ENCODE measurements around the gene JPH2.
A peak's percentile ranks its signal among the peaks of the same experiment; 100 is the strongest.
"Not testable (repeated sequence)": the region's sequence is repeated elsewhere in the genome, so short reads cannot be mapped to it uniquely, and the experiment has no call there.

JPH2 gene

GRCh38 chr20:44204832-44205215 lies 17.8 kb upstream of the JPH2 start:
- Mint-ChIP-seq H3K27ac (no peak overlapping the region), H3K4me1 (ENCODE audit: low read depth) (peaks cover 53% of the 10 kb centered on the region), H3K27me3 (no peaks in the 10 kb centered on the region), H3K36me3 (peaks cover 8% of the 10 kb centered on the region), H3K9me3 (ENCODE audit: low read depth) (no peaks in the 10 kb centered on the region), H3K4me3 (no peak overlapping the region)

DNA sequence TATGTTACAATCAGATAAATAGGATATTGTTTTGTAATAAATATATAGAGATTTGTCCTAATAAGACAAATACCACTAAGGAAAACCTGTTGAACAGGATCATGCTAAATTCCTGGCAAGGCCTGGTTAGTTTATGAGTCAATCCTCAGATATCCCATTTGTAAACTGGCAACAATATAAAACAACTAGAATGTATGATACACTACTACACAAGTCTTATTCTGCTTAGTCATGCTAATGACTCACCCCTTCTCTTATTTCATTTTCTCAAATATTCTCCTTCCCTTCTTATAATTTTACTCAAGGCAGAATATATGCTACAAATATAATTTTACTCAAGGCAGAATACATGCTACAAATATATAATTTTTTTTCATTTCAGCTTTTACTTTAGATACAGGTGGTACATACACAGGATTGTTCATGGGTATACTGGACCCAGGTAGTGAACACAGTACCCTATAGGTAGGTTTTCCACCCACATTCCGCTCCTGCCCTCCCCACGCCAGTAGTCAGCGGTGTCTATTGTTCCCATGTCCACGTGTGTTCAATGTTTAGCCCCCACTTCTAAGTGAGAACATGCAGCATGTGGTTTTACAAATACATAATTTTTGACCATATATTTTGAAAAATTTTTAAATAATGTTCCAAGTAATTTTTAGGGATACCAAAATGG lies 17.3 kb upstream of the JPH2 start:
- H3K9me3 Mint-ChIP-seq (ENCODE audit: low read depth) = no peaks in the 10 kb centered on the region
- peak overlapping the region; percentile 38 for H3K27ac Mint-ChIP-seq
- peaks cover 12% of the 10 kb centered on the region for H3K36me3 Mint-ChIP-seq
- H3K4me3 Mint-ChIP-seq = no peak overlapping the region
- peaks cover 52% of the 10 kb centered on the region for H3K4me1 Mint-ChIP-seq (ENCODE audit: low read depth)
- H3K27me3 Mint-ChIP-seq = no peaks in the 10 kb centered on the region

DNA sequence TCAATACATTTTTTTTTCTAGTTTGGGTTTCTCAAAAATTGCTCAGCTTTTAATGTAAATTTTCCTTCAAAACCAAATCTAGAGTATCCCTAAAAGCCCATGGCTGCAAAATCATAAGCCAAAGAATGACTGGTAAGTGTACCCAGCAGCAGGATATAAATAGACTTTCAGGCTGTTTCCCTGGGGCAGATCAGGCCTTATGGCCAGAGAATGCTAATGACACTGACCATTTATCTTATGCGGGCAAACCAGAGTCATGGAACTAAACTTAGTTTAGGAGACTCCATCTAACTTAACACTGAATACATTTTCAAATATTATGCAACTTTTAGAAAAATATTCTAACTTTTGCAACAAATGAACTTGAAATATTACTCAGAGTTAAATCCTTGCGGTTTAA lies 16.2 kb upstream of the JPH2 start:
- H3K4me1 Mint-ChIP-seq (ENCODE audit: low read depth) = peaks cover 46% of the 10 kb centered on the region

DNA sequence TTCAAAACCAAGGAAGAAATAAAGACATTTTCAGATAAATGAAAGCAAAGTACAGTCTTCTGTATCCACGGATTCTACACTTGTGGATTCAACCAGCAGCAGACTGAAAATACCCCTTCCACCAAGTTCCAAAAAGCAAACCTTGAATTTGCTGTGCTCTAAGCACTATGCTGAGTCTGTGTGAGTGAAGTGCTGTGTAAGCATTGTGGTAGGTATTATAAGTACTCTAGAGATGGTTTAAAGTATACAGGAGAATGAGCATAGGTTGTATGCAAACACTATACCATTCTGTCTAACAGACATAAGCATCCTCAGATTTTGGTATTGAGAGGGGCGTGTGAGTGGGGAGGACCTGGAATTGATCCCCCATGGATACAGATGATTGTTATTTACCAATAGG lies 14.0 kb upstream of the JPH2 start:
- H3K27ac Mint-ChIP-seq = peak overlapping the region; percentile 77
- no peak overlapping the region for H3K4me3 Mint-ChIP-seq
- no peaks in the 10 kb centered on the region for H3K27me3 Mint-ChIP-seq
- H3K4me1 Mint-ChIP-seq (ENCODE audit: low read depth) = peaks cover 29% of the 10 kb centered on the region
- peaks cover 19% of the 10 kb centered on the region for H3K36me3 Mint-ChIP-seq
- no peaks in the 10 kb centered on the region for H3K9me3 Mint-ChIP-seq (ENCODE audit: low read depth)

More for the DNA sequence above, 16.2 kb upstream of the JPH2 start:
- Mint-ChIP-seq H3K27ac (no peak overlapping the region), H3K36me3 (peaks cover 15% of the 10 kb centered on the region), H3K9me3 (ENCODE audit: low read depth) (no peaks in the 10 kb centered on the region), H3K27me3 (no peaks in the 10 kb centered on the region), H3K4me3 (no peak overlapping the region)

DNA sequence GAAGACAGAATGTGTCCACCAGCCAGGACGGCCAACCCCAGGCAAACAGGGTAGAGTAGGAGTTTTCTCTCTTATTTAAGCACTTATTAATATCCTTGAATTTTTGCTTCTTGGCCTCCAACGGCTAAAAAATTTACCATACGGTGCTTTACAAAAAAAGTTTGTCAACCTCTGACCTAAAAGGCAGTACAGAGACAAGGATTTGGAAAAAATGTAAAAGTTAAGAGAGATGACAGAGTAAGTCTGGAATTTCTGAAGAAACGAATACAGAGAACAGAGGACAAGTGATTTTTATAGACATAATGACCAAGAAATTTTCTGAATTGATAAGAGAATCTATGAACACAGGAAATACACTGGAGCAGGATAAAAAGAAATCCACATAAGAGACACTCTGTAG lies 13.4 kb upstream of the JPH2 start:
- Mint-ChIP-seq H3K27ac (peak overlapping the region; percentile 77), H3K4me1 (ENCODE audit: low read depth) (peaks cover 29% of the 10 kb centered on the region), H3K9me3 (ENCODE audit: low read depth) (no peaks in the 10 kb centered on the region), H3K27me3 (no peaks in the 10 kb centered on the region), H3K4me3 (no peak overlapping the region), H3K36me3 (peaks cover 18% of the 10 kb centered on the region)

DNA sequence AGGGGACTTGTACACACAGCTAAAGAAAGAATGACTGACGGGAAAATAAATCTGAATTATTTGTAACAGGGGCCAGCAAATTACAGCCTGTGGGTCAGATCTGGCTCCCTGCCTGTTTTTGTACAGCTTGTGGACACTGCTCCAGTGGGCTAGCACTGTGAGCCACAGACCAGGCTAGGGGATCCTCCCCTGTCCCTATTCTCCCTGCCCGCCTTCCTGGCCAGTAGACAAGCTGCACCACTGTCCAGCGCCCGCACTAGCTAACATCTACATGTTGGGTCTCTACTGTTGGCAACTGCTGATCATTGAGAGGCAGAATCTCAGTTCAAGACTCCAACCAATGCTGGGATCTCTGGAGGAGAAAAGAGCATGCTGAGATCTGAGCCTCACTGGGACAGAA lies 12.9 kb upstream of the JPH2 start:
- H3K27ac Mint-ChIP-seq = peak overlapping the region; percentile 77
- no peaks in the 10 kb centered on the region for H3K9me3 Mint-ChIP-seq (ENCODE audit: low read depth)
- peaks cover 18% of the 10 kb centered on the region for H3K36me3 Mint-ChIP-seq
- H3K27me3 Mint-ChIP-seq = no peaks in the 10 kb centered on the region
- peaks cover 29% of the 10 kb centered on the region for H3K4me1 Mint-ChIP-seq (ENCODE audit: low read depth)
- H3K4me3 Mint-ChIP-seq = no peak overlapping the region

DNA sequence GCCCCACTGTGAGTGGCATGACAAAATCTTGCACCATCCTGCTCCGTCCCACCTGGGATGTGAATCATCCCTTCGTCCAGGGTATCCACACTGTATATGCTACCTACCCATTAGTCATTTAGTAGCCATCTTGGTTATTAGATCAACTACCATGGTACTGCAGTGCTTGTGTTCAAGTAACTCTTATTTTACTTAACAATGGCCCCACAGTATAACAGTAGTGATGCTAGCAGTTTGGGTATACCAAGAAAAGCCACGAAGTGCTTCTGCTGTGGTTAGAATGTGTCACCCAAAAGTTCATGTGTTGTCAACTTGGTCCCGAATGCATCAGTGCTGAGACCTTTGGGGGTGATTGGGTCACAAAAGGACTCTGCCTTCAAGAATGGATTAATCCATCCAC lies 11.9 kb upstream of the JPH2 start:
- peaks cover 18% of the 10 kb centered on the region for H3K36me3 Mint-ChIP-seq
- peak overlapping the region; percentile 77 for H3K27ac Mint-ChIP-seq
- no peaks in the 10 kb centered on the region for H3K27me3 Mint-ChIP-seq
- H3K4me3 Mint-ChIP-seq = peak overlapping the region; percentile 36
- peaks cover 23% of the 10 kb centered on the region for H3K4me1 Mint-ChIP-seq (ENCODE audit: low read depth)
- H3K9me3 Mint-ChIP-seq (ENCODE audit: low read depth) = no peaks in the 10 kb centered on the region

DNA sequence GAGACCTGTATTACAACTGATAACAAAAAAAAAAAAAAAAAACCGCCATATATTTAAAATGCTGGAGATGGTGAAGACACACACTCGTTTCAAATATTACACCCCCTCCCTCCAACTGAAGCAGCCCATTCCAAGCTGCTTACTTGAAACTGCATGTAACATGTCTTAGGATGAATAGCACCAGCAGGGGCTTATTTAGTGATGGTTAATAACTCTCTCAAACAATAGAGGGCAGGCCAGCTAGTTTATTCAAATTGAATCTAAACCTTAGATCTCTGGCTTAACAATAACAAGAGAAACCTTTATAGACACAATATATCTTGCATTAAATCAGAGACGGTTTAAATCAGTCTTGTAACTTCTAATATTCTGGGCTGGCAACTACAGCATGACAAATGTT lies 9.3 kb upstream of the JPH2 start:
- Mint-ChIP-seq H3K4me3 (no peak overlapping the region), H3K4me1 (ENCODE audit: low read depth) (peaks cover 18% of the 10 kb centered on the region), H3K27me3 (no peaks in the 10 kb centered on the region), H3K27ac (no peak overlapping the region), H3K9me3 (ENCODE audit: low read depth) (no peaks in the 10 kb centered on the region), H3K36me3 (peaks cover 14% of the 10 kb centered on the region)

GRCh38 chr20:44195605-44196004 lies 8.6 kb upstream of the JPH2 start:
- no peaks in the 10 kb centered on the region for H3K27me3 Mint-ChIP-seq
- no peaks in the 10 kb centered on the region for H3K9me3 Mint-ChIP-seq (ENCODE audit: low read depth)
- H3K4me1 Mint-ChIP-seq (ENCODE audit: low read depth) = peaks cover 15% of the 10 kb centered on the region
- no peak overlapping the region for H3K4me3 Mint-ChIP-seq
- peak overlapping the region; percentile 72 for H3K27ac Mint-ChIP-seq
- peaks cover 13% of the 10 kb centered on the region for H3K36me3 Mint-ChIP-seq

- Mint-ChIP-seq H3K4me1 (ENCODE audit: low read depth) (peaks cover 3% of the 10 kb centered on the region), H3K4me3 (no peak overlapping the region), H3K9me3 (ENCODE audit: low read depth) (no peaks in the 10 kb centered on the region), H3K27me3 (peaks cover 3% of the 10 kb centered on the region), H3K27ac (no peak overlapping the region), H3K36me3 (peaks cover 8% of the 10 kb centered on the region)
Measured at GRCh38 chr20:44193801-44194200, 6.8 kb upstream of the JPH2 start.

GRCh38 chr20:44191640-44192039 lies 4.7 kb upstream of the JPH2 start:
- H3K4me3 Mint-ChIP-seq = not testable (repeated sequence)
- H3K27me3 Mint-ChIP-seq = peaks cover 12% of the 10 kb centered on the region

DNA sequence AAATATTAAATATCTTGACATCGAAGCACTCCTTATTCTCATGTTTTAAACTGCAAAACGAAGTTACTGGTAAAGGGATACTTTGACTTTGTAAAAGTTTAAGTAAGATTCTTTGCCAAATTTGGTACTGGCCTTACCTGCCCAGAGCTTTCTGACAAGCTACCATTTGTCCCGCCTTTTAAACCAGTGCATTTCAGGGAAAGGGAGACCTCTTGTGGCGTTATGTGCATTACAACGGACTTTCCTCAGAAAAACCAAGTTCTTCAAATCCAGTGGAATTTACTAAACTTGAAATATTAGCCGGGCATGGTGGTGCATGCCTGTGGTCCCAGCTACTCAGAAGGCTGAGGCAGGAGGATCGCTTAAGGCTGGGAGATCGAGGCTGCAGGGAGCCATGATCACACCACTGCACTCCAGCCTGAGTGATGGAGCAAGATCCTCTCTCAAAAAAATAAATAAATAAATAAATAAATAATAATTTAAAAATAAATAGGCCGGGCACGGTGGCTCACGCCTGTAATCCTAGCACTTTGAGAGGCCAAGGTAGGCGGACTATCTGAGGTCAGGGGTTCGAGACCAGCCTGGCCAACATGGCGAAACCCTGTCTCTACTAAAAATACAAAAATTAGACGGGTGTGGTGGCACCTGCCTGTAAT lies 3.3 kb upstream of the JPH2 start:
- H3K36me3 Mint-ChIP-seq; H3K9me3 Mint-ChIP-seq (ENCODE audit: low read depth); H3K4me3 Mint-ChIP-seq; H3K27ac Mint-ChIP-seq: not testable (repeated sequence)
- Mint-ChIP-seq H3K4me1 (ENCODE audit: low read depth) (peaks cover 16% of the 10 kb centered on the region), H3K27me3 (peaks cover 19% of the 10 kb centered on the region)

More at GRCh38 chr20:44191640-44192039, 4.7 kb upstream of the JPH2 start:
- H3K36me3 Mint-ChIP-seq; H3K9me3 Mint-ChIP-seq (ENCODE audit: low read depth); H3K27ac Mint-ChIP-seq: not testable (repeated sequence)
- H3K4me1 Mint-ChIP-seq (ENCODE audit: low read depth) = peaks cover 15% of the 10 kb centered on the region

DNA sequence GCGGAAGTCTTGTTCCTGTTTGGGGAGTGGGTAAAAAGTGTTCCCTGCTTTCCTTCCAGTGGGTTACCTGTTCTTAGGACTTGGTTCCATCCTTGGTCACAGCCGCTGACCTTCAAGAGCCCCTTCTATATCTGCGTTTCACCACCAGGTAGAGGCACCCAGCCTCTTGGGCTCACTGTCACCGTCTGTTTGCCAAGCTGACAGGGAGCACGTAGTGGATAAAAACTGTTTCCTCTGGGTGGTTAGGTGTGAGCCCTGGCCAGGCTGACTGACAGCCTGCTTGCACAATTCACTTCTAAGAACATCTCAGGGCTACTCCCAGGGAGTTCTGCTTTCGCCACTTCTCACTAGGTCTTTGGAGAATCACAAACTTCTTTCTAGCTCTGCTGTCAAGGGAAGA lies 1.8 kb upstream of the JPH2 start:
- Mint-ChIP-seq H3K36me3 (peaks cover 4% of the 10 kb centered on the region), H3K9me3 (ENCODE audit: low read depth) (no peaks in the 10 kb centered on the region), H3K27ac (no peak overlapping the region), H3K27me3 (peaks cover 23% of the 10 kb centered on the region), H3K4me3 (no peak overlapping the region), H3K4me1 (ENCODE audit: low read depth) (peaks cover 16% of the 10 kb centered on the region)

DNA sequence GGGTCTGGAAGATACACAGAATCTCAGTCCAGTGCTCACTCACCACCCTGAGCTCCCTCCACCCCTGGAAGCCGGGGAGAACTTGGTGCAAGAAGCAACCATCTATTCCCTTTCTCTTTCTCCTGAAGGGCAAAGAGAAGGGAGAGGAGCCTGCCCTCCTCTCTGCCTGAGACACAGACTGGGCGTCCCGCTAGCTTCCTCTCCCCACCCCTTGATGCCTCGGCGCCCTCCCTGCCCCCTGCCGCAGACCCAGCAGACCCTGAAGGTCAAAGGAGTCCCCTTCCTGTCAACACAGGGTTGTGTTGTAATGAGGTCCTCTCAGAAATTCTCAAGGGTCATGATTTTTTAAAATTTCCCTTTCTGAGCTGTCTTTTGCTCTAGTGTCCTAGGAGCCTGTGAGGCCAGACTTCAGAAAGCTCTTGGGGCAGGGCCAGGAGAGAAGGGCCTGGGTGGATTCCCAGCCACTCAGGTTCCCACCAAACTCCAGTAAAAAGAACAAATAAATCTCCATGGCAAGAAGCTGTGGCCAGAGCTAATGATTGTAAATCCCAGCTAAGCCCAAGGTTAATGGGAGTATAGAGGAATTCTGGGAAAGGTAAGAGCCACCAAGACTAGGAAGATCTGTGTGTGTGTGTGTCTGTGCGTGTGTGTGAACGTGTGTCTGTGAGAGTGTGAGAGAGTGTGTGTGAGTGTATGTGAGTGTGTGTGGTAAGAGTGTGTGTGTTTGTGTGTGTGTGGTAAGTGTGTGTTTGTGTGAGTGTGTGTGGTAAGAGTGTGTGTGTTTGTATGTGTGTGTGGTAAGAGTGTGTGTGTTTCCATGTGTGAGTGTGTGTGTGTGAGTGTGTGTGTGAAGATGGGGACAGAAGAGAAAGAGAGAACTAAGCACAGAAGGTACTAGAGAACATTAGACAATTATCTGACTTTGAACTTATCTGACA lies 1.1 kb upstream of the JPH2 start:
- Mint-ChIP-seq H3K4me1 (ENCODE audit: low read depth) (peaks cover 15% of the 10 kb centered on the region), H3K27ac (no peak overlapping the region), H3K27me3 (peaks cover 23% of the 10 kb centered on the region)

DNA sequence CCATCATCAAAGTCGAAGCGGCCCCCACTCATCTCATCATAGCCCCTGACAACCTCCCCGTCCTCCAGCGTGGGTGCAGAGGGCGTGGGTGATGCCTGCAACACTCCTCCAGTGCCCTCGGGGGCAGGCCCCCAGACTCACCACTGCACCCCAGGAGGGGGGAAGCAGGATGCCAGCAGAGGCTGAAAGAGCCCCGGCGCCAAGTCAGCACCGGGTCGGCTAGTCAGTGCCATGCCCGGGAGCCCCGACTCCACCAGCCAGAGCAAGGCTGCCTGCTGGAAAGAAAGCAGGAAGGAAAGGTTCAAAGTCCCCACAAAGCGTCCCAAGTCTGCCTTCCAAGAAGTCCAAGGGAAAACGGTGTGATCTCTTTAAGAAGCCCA lies 324 bp downstream of the JPH2 start:
- H3K4me1 Mint-ChIP-seq (ENCODE audit: low read depth) = peaks cover 15% of the 10 kb centered on the region
- H3K4me3 Mint-ChIP-seq = peak overlapping the region; percentile 21
- peaks cover 4% of the 10 kb centered on the region for H3K36me3 Mint-ChIP-seq
- peaks cover 29% of the 10 kb centered on the region for H3K27me3 Mint-ChIP-seq
- no peaks in the 10 kb centered on the region for H3K9me3 Mint-ChIP-seq (ENCODE audit: low read depth)
- no peak overlapping the region for H3K27ac Mint-ChIP-seq

More for the DNA sequence above, 1.1 kb upstream of the JPH2 start:
- peak overlapping the region; percentile 59 for H3K4me3 Mint-ChIP-seq
- H3K9me3 Mint-ChIP-seq (ENCODE audit: low read depth) = no peaks in the 10 kb centered on the region
- peaks cover 4% of the 10 kb centered on the region for H3K36me3 Mint-ChIP-seq

Data from activated naive CD8-positive, alpha-beta T cell (primary cell).